WERI-Rb-1 (cell line): ENCODE measurements around the gene IRS2.

Experiments used
- DNase-seq: peaks from one replicate; pipeline ENCODE4 v3.0.0-alpha.2; 2020
- H3K27ac ChIP-seq: fragments of 250-450 bp; sonication (Bioruptor Pico); 2 replicates; pipeline ENCODE4 v1.5.1; 2020; ENCODE audit warnings: mild to moderate bottlenecking, moderate library complexity
- H3K27me3 ChIP-seq: fragments of 250-450 bp; sonication (Bioruptor Pico); 2 replicates; pipeline ENCODE4 v1.5.1; 2021; ENCODE audit warnings: mild to moderate bottlenecking, low read depth, moderate library complexity; ENCODE audit not compliant: insufficient read depth, severe bottlenecking
- H3K36me3 ChIP-seq: fragments of 250-450 bp; sonication (Bioruptor Pico); 2 replicates; pipeline ENCODE4 v1.5.1; 2020; ENCODE audit warnings: mild to moderate bottlenecking, moderate library complexity
- H3K4me3 ChIP-seq: 2 replicates; pipeline ENCODE4 v1.5.1; 2011; ENCODE audit warnings: low read depth, mild to moderate bottlenecking, control low read depth, low read length
- H3K9me3 ChIP-seq: fragments of 250-450 bp; sonication (Bioruptor Pico); 2 replicates; pipeline ENCODE4 v1.5.1; 2021; ENCODE audit warnings: mild to moderate bottlenecking, moderate library complexity; ENCODE audit not compliant: severe bottlenecking
- CTCF ChIP-seq: IDR thresholded peaks from 2 replicates; pipeline ENCODE4 v1.5.1; 2011; ENCODE audit warnings: low read depth, mild to moderate bottlenecking, control low read depth, inconsistent platforms, low read length

IRS2 gene

GRCh38 chr13:109788372-109789111, 2.2 kb upstream of the IRS2 start:
- TF ChIP-seq CTCF = no peak
- Histone ChIP-seq H3K9me3 (no peaks in the 10 kb centered on the region), H3K36me3 (peaks cover 13% of the 10 kb centered on the region), H3K27ac (no peak overlapping the region), H3K27me3 (no peaks in the 10 kb centered on the region), H3K4me3 (no peak overlapping the region)
- DNase-seq = no peak

- Histone ChIP-seq H3K36me3 (peaks cover 25% of the 10 kb centered on the region), H3K9me3 (no peaks in the 10 kb centered on the region), H3K27ac (peak overlapping the region; percentile 95), H3K27me3 (no peaks in the 10 kb centered on the region), H3K4me3 (peak overlapping the region; percentile 99)
- no peak for TF ChIP-seq CTCF
- DNase-seq = peak; percentile 69
Observed at GRCh38 chr13:109787135-109787954, 962 bp upstream of the IRS2 start.

GRCh38 chr13:109785892-109786450, 412 bp downstream of the IRS2 start:
- H3K27ac ChIP-seq = peak overlapping the region; percentile 95
- TF ChIP-seq CTCF = no peak

GRCh38 chr13:109785141-109785891, 1.1 kb downstream of the IRS2 start:
- peak; percentile 78 for DNase-seq
- Histone ChIP-seq H3K27ac (peak overlapping the region; percentile 77), H3K36me3 (peaks cover 43% of the 10 kb centered on the region), H3K4me3 (peak overlapping the region; percentile 72), H3K27me3 (no peaks in the 10 kb centered on the region), H3K9me3 (no peaks in the 10 kb centered on the region)
- 0 out of 2 replicates have a peak, but pooled peaks have one; percentile 2 for TF ChIP-seq CTCF

More at GRCh38 chr13:109785892-109786450, 412 bp downstream of the IRS2 start:
- Histone ChIP-seq H3K9me3 (no peaks in the 10 kb centered on the region), H3K27me3 (no peaks in the 10 kb centered on the region), H3K4me3 (peak overlapping the region; percentile 72), H3K36me3 (peaks cover 38% of the 10 kb centered on the region)
- DNase-seq = no peak

- H3K27ac ChIP-seq = peak overlapping the region; percentile 77
Observed at GRCh38 chr13:109784590-109785140, 1.7 kb downstream of the IRS2 start.

More at GRCh38 chr13:109784590-109785140, 1.7 kb downstream of the IRS2 start:
- peak overlapping the region; percentile 72 for H3K4me3 ChIP-seq
- no peaks in the 10 kb centered on the region for H3K9me3 ChIP-seq
- peaks cover 50% of the 10 kb centered on the region for H3K36me3 ChIP-seq
- peak; percentile 89 for TF ChIP-seq CTCF
- H3K27me3 ChIP-seq = no peaks in the 10 kb centered on the region
- DNase-seq = peak; percentile 90
